HEK293 (cell line): Measurements from ENCODE around the gene PINLYP.

ENCODE experiments used
- CTCF ChIP-seq: fragments of 450-650 bp; formaldehyde crosslinking; IDR thresholded peaks from 2 replicates; pipeline ENCODE4 v1.5.1; 2016; ENCODE audit warnings: missing biosample characterization, missing genetic modification characterization
- SALL2 ChIP-seq: fragments of 450-650 bp; formaldehyde crosslinking; IDR thresholded peaks from 2 replicates; pipeline ENCODE4 v1.5.0; 2017; ENCODE audit warnings: missing biosample characterization, mild to moderate bottlenecking, missing genetic modification characterization, borderline replicate concordance
- ZNF423 ChIP-seq: fragments of 450-650 bp; formaldehyde crosslinking; IDR thresholded peaks from 2 replicates; pipeline ENCODE4 v1.5.1; 2016; ENCODE audit warnings: missing biosample characterization, missing genetic modification characterization
- ZNF513 ChIP-seq: fragments of 450-650 bp; IDR thresholded peaks from 2 replicates; pipeline ENCODE4 v1.5.1; 2018; ENCODE audit warnings: missing biosample characterization, missing genetic modification characterization
- ZSCAN5A ChIP-seq: fragments of 450-650 bp; formaldehyde crosslinking; IDR thresholded peaks from 2 replicates; pipeline ENCODE4 v1.5.1; 2016; ENCODE audit warnings: missing biosample characterization, missing genetic modification characterization

- TF ChIP-seq ZNF513 (tag by site-specific recombination) (no peak), CTCF (no peak), SALL2 (tag by site-specific recombination) (no peak), ZNF423 (tag by site-specific recombination) (no peak), ZSCAN5A (tag by site-specific recombination) (no peak)
Observed at GRCh38 chr19:43589678-43590077, 14.1 kb downstream of the PINLYP start.
